Astrocyte (in vitro differentiated cells and primary cell): ENCODE measurements around the gene CYB5R2. TPM values are rescaled to one million over a fixed set of nuclear protein-coding genes. Genes with fewer than 3 reads are reported as not detected.

Experiments used
- DNase-seq: peaks from one replicate; pipeline ENCODE4 v3.0.0-alpha.2; 2010; ENCODE audit warnings: low read depth
- FAIRE-seq: peaks from 2 replicates; lab custom pipeline; 2011; peaks lifted over from hg19 to GRCh38; lab: Jason Lieb, UNC
- H2AFZ ChIP-seq: 2 replicates; pipeline ENCODE4 v1.6.0; 2012; ENCODE audit warnings: low read depth, low read length, inconsistent platforms
- H3K27ac ChIP-seq: 2 replicates; pipeline ENCODE4 v1.5.1; 2011; ENCODE audit warnings: low read depth, low read length, inconsistent platforms
- H3K27me3 ChIP-seq: 2 replicates; pipeline ENCODE4 v1.6.0; 2011; ENCODE audit warnings: low read length, inconsistent platforms; ENCODE audit not compliant: insufficient read depth
- H3K36me3 ChIP-seq: 2 replicates; pipeline ENCODE4 v1.5.1; 2011; ENCODE audit warnings: low read length, inconsistent platforms; ENCODE audit not compliant: insufficient read depth
- H3K4me1 ChIP-seq: 2 replicates; pipeline ENCODE4 v1.5.1; 2011; ENCODE audit warnings: low read length, inconsistent platforms; ENCODE audit not compliant: insufficient read depth
- H3K4me2 ChIP-seq: 2 replicates; pipeline ENCODE4 v1.6.0; 2012; ENCODE audit warnings: low read length, inconsistent platforms
- H3K4me3 ChIP-seq: 2 replicates; pipeline ENCODE4 v1.5.1; 2011; ENCODE audit warnings: low read depth, mild to moderate bottlenecking, low read length, inconsistent platforms; ENCODE audit not compliant: insufficient read depth
- H3K79me2 ChIP-seq: 2 replicates; pipeline ENCODE4 v1.6.0; 2012; ENCODE audit warnings: mild to moderate bottlenecking, low read length, inconsistent platforms; ENCODE audit not compliant: insufficient read depth
- H3K9ac ChIP-seq: 2 replicates; pipeline ENCODE4 v1.6.0; 2012; ENCODE audit warnings: mild to moderate bottlenecking, low read length, inconsistent platforms
- H3K9me3 ChIP-seq: 2 replicates; pipeline ENCODE4 v1.5.1; 2012; ENCODE audit warnings: low read depth, mild to moderate bottlenecking, low read length, inconsistent platforms; ENCODE audit not compliant: insufficient read depth
- H4K20me1 ChIP-seq: 2 replicates; pipeline ENCODE4 v1.6.0; 2012; ENCODE audit warnings: low read length, inconsistent platforms; ENCODE audit not compliant: insufficient read depth
- H3K27ac Mint-ChIP-seq: one replicate; pipeline ENCODE4 v1.8.0; 2021; ENCODE audit warnings: mild to moderate bottlenecking, mixed read lengths; ENCODE audit not compliant: unreplicated experiment
- H3K27me3 Mint-ChIP-seq: one replicate; pipeline ENCODE4 v1.8.0; 2021; ENCODE audit warnings: low read depth, mixed read lengths; ENCODE audit not compliant: unreplicated experiment
- H3K36me3 Mint-ChIP-seq: one replicate; pipeline ENCODE4 v1.8.0; 2021; ENCODE audit warnings: low read depth, mixed read lengths; ENCODE audit not compliant: unreplicated experiment
- H3K4me1 Mint-ChIP-seq: one replicate; pipeline ENCODE4 v1.8.0; 2021; ENCODE audit warnings: low read depth, mixed read lengths; ENCODE audit not compliant: unreplicated experiment
- H3K4me3 Mint-ChIP-seq: one replicate; pipeline ENCODE4 v1.8.0; 2021; ENCODE audit warnings: mild to moderate bottlenecking, moderate library complexity, mixed read lengths; ENCODE audit not compliant: unreplicated experiment
- H3K9me3 Mint-ChIP-seq: one replicate; pipeline ENCODE4 v1.8.0; 2021; ENCODE audit warnings: mild to moderate bottlenecking, mixed read lengths; ENCODE audit not compliant: unreplicated experiment
- CTCF ChIP-seq: IDR thresholded peaks from 2 replicates; pipeline ENCODE4 v1.5.1; 2011; ENCODE audit warnings: low read depth, mild to moderate bottlenecking, inconsistent platforms, low read length, moderate library complexity; ENCODE audit not compliant: insufficient read depth
- EZH2 ChIP-seq: IDR thresholded peaks from 2 replicates; pipeline ENCODE4 v1.6.1; 2012; ENCODE audit warnings: mild to moderate bottlenecking, low read length, inconsistent platforms; ENCODE audit not compliant: insufficient read depth
- total RNA-seq: library from RNA; stranded (reverse); gene quantifications from 2 replicates; pipeline ENCODE4 v1.2.1, GENCODE V29; 2021

Gene CYB5R2
- total RNA-seq, 1 donor from 2014 or later, result 11.9 TPM

- H3K4me3 Mint-ChIP-seq, result no peak overlapping the region
- no peak for FAIRE-seq
- no peak for DNase-seq
- H4K20me1 ChIP-seq, result no peaks in the 10 kb centered on the region
- no peak overlapping the region for H2AFZ ChIP-seq
- H3K9me3 Mint-ChIP-seq, result no peaks in the 10 kb centered on the region
- no peak overlapping the region for H3K4me2 ChIP-seq
- H3K4me1 Mint-ChIP-seq, result no peaks in the 10 kb centered on the region
- peaks cover 3% of the 10 kb centered on the region for H3K36me3 Mint-ChIP-seq
- H3K79me2 ChIP-seq, result no peaks in the 10 kb centered on the region
- no peak overlapping the region for H3K27ac Mint-ChIP-seq
- no peaks in the 10 kb centered on the region for H3K9me3 ChIP-seq
- H3K4me3 ChIP-seq, result no peak overlapping the region
- no peak for TF ChIP-seq CTCF
- no peak for TF ChIP-seq EZH2
- peaks cover 28% of the 10 kb centered on the region for H3K27me3 ChIP-seq
- H3K9ac ChIP-seq, result no peak overlapping the region
- H3K27ac ChIP-seq, result no peak overlapping the region
- no peaks in the 10 kb centered on the region for H3K4me1 ChIP-seq
- peaks cover 21% of the 10 kb centered on the region for H3K27me3 Mint-ChIP-seq
- H3K36me3 ChIP-seq, result no peaks in the 10 kb centered on the region
Measured at GRCh38 chr11:7689239-7689638, 15.9 kb upstream of the CYB5R2 start.

- Histone ChIP-seq H3K9ac (no peak overlapping the region), H3K36me3 (no peaks in the 10 kb centered on the region), H3K79me2 (no peaks in the 10 kb centered on the region), H4K20me1 (no peaks in the 10 kb centered on the region), H3K27ac (no peak overlapping the region), H3K4me2 (no peak overlapping the region), H3K4me3 (no peak overlapping the region), H3K9me3 (no peaks in the 10 kb centered on the region), H3K4me1 (no peaks in the 10 kb centered on the region), H3K27me3 (peaks cover 26% of the 10 kb centered on the region), H2AFZ (no peak overlapping the region)
- FAIRE-seq (no peak), DNase-seq (no peak)
- peaks cover 16% of the 10 kb centered on the region for H3K27me3 Mint-ChIP-seq
- H3K9me3 Mint-ChIP-seq, result no peaks in the 10 kb centered on the region
- H3K4me1 Mint-ChIP-seq, result no peaks in the 10 kb centered on the region
- TF ChIP-seq CTCF (peak; percentile 76), EZH2 (no peak)
- no peak overlapping the region for H3K4me3 Mint-ChIP-seq
- H3K27ac Mint-ChIP-seq, result no peak overlapping the region
- H3K36me3 Mint-ChIP-seq, result peaks cover 3% of the 10 kb centered on the region
Measured at GRCh38 chr11:7688238-7688826, 15.0 kb upstream of the CYB5R2 start.

DNA sequence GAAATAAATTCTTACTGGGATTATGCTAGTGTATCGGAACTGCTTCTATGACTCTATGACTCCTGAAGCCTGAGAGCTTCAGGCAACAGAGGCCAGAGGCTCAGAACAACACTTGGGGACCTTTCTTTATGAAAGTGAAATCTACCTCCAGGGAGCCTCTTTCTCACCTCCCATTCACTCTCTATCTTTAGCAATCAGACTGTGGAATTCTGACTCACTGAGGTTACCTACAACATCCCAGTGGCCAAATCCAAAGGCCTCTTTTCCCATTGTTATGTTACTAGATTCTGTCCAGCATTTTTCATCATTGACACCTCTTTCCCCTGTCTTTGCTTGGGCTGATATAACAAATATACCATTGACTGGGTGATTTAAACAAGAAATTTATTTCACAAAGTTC, 14.1 kb upstream of the CYB5R2 start:
- Mint-ChIP-seq H3K27me3 (peaks cover 16% of the 10 kb centered on the region), H3K27ac (no peak overlapping the region), H3K36me3 (peaks cover 3% of the 10 kb centered on the region), H3K4me3 (no peak overlapping the region), H3K4me1 (no peaks in the 10 kb centered on the region), H3K9me3 (no peaks in the 10 kb centered on the region)
- FAIRE-seq (no peak), DNase-seq (no peak)
- TF ChIP-seq EZH2, result no peak
- TF ChIP-seq CTCF, result no peak
- Histone ChIP-seq H3K4me2 (no peak overlapping the region), H3K4me3 (no peak overlapping the region), H3K27ac (no peak overlapping the region), H3K27me3 (peaks cover 19% of the 10 kb centered on the region), H3K9me3 (no peaks in the 10 kb centered on the region), H3K9ac (no peak overlapping the region), H3K79me2 (no peaks in the 10 kb centered on the region), H3K4me1 (no peaks in the 10 kb centered on the region), H2AFZ (no peak overlapping the region), H4K20me1 (no peaks in the 10 kb centered on the region), H3K36me3 (no peaks in the 10 kb centered on the region)
